ENCODE measurements around the gene SKOR2. TPM values are rescaled to one million over a fixed set of nuclear protein-coding genes. Genes with fewer than 3 reads are reported as not detected.
A peak's percentile ranks its signal among the peaks of the same experiment; 100 is the strongest.

Gene SKOR2
- total RNA-seq, 1 experiment from 2014 or later = not detected

DNA sequence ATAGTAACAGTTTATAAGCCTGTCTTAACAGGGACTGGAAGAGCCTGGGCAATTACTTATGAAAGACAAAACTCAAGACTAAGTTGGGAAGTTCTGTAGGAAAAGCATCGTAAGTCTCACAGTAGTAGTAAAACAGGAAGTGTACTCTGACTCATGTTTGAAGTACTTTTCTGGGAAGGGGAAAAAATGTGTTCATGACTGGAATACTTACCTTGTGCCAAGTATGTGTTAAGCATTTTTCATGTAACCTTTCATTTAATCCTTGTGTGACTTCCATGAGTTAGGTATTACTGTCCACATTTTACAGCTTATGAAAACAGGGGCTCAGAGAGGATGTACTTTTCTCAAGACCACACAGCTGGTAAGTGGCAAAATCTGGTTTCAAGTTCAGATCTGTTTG, 13.7 kb upstream of the SKOR2 start:
- Histone ChIP-seq H3K9me3 (replicated peaks) (peaks cover 14% of the 10 kb centered on the region; the same call in 1 of the 2 replicates), H3K27ac (peak overlapping the region; percentile 45), H3K36me3 (peaks cover 3% of the 10 kb centered on the region; the same call in 1 of the 2 replicates), H3K4me3 (peak overlapping the region; percentile 44), H3K27me3 (replicated peaks) (peaks cover 14% of the 10 kb centered on the region; the same call in 1 of the 2 replicates), H3K4me1 (replicated peaks) (peaks cover 31% of the 10 kb centered on the region)
- peak in 1 of 2 experiments; percentile 21 for DNase-seq (ENCODE audit: low read depth in 1 of 2, low spot score in 2 of 2)

DNA sequence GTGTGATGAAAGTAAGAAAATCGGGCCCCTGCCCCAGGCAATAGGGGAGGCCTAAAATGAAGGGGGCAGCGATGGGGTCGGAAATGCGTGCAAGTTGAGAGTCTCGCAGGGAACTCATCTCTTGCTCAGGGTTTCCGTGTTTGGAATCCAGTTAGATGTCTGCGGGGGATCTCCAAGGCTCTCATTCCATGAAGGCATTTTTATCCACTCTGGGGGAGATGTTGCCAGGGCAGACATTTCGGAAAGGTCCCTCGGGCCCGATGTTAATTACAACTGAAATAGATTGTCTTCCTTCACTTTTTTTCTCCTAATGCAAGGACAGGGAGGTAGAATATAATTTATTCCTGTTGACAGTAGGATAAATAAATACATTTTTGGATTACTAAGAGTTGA, 12.8 kb upstream of the SKOR2 start:
- Histone ChIP-seq H3K4me3 (peak overlapping the region; percentile 44), H3K9me3 (replicated peaks) (peaks cover 15% of the 10 kb centered on the region; the same call in 1 of the 2 replicates), H3K4me1 (replicated peaks) (peaks cover 24% of the 10 kb centered on the region), H3K27me3 (replicated peaks) (peaks cover 19% of the 10 kb centered on the region; the same call in 1 of the 2 replicates), H3K27ac (peak overlapping the region; percentile 45), H3K36me3 (peaks cover 3% of the 10 kb centered on the region; the same call in 1 of the 2 replicates)
- no peak for DNase-seq (ENCODE audit: low read depth in 1 of 2, low spot score in 2 of 2)

DNA sequence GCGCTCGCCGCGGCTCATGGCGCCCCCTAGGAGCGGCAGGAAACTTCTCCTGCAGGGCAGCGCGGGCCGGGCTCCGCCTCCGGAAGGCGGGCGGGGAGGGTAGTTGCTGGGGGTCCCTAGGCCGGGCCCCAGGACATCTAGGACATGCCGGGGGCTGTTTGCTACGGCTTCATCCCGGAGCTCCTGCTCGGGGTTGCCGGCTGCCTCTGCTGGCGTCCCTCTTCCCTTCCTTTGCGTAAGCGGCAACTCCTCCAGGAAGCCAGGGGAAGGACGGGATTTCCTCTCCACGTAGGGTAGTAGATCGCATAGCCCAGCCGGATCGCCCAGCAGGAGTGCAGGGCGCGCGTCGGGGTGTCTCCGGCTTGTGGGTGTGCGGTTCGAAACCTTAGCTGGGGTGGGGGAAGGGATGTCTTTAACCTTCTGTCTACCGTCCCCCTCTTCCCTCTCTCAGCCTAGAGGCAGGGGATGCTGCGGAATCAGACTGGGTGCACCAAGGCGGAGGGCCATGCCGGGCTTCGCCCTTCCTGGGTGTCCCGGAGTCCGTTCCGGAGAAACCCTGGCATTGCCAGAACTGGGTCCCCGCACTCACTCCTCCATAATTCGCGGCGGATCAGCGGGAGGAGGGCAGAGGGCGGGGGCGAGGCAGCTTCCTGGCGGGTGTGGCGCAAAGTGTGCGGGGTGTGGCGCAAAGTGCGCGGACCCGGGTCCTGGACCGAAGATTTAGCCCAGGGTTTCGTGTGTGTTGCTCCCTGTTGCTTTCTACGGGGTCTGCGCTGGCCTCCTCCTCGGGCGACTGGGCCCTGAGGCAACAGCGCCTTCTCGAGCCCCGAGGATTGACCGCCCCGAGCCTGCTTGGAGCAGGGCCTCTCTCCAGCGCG, 12.2 kb upstream of the SKOR2 start:
- Histone ChIP-seq H3K4me1 (replicated peaks) (peaks cover 18% of the 10 kb centered on the region), H3K36me3 (peaks cover 3% of the 10 kb centered on the region; the same call in 1 of the 2 replicates), H3K4me3 (peak overlapping the region; percentile 44), H3K27me3 (replicated peaks) (peaks cover 19% of the 10 kb centered on the region; the same call in 1 of the 2 replicates), H3K27ac (peak overlapping the region; percentile 45), H3K9me3 (replicated peaks) (peaks cover 15% of the 10 kb centered on the region; the same call in 1 of the 2 replicates)
- DNase-seq (ENCODE audit: low read depth in 1 of 2, low spot score in 2 of 2) = peak in 1 of 2 experiments; percentile 15

DNA sequence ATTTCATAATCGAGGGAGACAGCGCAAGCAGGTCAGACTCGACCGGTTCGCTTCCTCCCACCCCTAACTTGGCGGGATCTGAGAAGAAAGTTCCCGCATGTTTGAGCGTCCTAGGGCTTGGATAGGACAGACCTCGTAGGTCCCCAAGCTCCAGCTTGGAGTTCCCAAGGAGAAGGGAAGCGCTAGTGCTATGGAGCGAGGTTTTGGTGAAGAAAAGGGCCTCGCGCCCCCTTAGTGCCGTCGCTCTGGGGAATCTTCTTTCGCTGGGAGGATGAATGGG, 11.6 kb upstream of the SKOR2 start:
- Histone ChIP-seq H3K4me3 (peak overlapping the region; percentile 44), H3K27me3 (replicated peaks) (peaks cover 19% of the 10 kb centered on the region; the same call in 1 of the 2 replicates)

DNA sequence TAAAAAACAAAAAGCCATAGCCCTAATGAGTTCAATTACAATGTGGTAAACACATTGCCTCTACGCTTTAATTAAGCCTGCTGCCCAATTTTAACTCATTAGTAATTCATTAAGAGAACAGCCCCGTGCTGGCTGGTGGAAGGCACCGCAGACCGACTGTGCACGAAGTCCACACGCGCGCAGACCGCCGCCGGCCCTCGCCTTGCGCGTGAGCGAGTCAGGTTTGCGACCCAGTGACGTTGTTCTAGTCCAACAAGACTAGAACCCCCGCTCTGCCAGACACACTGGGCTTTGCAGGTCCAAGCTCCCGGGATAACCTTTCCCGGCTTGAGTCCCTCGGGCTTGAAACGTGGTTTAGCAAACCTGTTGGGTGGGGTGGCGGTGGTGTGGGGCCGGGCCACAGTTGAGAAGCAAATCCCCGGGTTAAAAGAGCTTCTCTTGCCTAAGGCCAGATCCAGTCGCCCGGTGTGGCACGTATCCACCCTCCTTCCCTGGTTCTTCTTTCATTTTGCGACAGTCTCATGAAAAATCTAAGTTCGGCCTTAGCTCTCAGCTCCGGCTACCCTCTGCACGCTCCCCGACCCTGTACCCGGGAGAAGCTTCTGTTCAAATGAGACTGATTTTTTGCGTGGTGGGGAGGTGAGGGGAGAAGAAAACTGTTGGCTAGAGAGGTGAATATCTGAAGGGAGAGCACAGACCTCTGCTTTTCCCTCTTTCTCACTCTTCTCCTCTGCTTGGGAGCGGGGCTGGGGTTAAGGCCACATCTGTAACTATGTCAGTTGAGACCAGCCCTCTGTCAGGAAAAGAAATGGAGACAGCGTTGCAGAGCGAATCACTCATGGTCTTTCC, 11.1 kb upstream of the SKOR2 start:
- H3K27me3 ChIP-seq (replicated peaks) = peaks cover 19% of the 10 kb centered on the region; the same call in 1 of the 2 replicates
- peaks cover 3% of the 10 kb centered on the region; the same call in 1 of the 2 replicates for H3K36me3 ChIP-seq
- no peak overlapping the region for H3K27ac ChIP-seq
- H3K4me3 ChIP-seq = no peak overlapping the region
- DNase-seq (ENCODE audit: low read depth in 1 of 2, low spot score in 2 of 2) = no peak
- H3K9me3 ChIP-seq (replicated peaks) = peaks cover 15% of the 10 kb centered on the region; the same call in 1 of the 2 replicates
- H3K4me1 ChIP-seq (replicated peaks) = peaks cover 12% of the 10 kb centered on the region

More for the DNA sequence above, 11.6 kb upstream of the SKOR2 start:
- Histone ChIP-seq H3K27ac (no peak overlapping the region), H3K4me1 (replicated peaks) (peaks cover 12% of the 10 kb centered on the region), H3K9me3 (replicated peaks) (peaks cover 15% of the 10 kb centered on the region; the same call in 1 of the 2 replicates), H3K36me3 (peaks cover 3% of the 10 kb centered on the region; the same call in 1 of the 2 replicates)
- DNase-seq (ENCODE audit: low read depth in 1 of 2, low spot score in 2 of 2) = no peak

DNA sequence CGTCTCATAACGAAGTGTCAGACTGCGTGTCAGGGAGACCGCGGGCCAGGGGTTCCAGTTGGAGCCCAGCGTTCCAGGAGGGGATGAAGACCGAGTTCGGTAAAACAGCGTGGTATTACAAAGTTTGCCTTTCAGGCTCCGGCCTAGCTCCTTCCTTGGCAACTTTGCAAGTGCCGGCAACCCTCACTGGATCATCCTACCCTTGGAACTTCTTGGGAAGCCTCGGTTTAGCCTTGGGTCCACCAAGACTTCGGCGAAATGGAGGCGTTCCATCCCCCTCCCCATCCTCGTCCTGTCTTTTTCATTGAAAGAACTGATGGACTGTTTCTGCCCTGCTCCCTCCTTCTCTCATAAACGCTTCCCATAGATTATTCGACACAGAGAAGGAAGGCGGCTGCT, 10.4 kb upstream of the SKOR2 start:
- Histone ChIP-seq H3K27me3 (replicated peaks) (peaks cover 19% of the 10 kb centered on the region; the same call in 1 of the 2 replicates), H3K4me1 (replicated peaks) (peaks cover 12% of the 10 kb centered on the region), H3K36me3 (peaks cover under 1% of the 10 kb centered on the region; the same call in 1 of the 2 replicates)

DNA sequence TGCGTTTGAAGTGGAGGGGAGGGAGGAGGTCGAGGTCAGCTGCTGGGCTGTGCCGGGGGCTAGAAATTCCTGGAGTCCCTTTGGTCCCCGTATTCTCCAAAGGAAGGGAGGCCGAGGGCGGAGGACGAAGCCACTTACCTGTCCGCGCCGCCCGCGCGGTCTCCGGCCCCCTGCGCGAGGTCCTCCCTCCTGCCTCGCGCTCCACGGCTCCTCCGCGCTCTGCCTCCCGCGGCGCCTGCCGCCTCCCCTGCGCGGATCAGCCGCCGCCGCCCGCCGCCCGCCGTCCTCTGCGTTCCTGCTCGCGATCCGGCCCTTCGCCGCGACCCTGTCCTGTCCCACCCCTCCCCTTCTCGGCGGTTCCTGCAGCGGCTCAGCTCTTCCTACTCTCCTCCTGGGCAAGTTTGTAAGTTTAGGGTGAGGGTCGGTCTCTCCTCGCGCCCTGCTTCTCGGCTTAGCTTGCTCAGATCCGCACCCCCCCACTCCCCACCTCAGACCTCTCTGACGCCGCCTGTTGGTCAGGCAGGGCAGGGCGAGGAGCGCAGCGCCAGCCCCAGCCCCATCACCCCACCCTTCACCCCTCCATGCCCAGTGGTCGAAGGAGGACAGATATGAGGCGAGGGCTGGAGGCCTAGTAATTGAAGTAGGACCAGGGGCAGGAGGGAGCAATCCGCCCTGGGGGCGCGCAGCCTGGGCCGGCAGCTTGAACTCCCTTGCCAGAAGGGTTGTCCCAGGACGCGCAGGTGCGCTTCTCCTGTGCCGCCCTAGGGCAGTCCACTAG, 9.7 kb upstream of the SKOR2 start:
- H3K27ac ChIP-seq = no peak overlapping the region
- peaks cover 19% of the 10 kb centered on the region; the same call in 1 of the 2 replicates for H3K27me3 ChIP-seq (replicated peaks)
- peaks cover 15% of the 10 kb centered on the region; the same call in 1 of the 2 replicates for H3K9me3 ChIP-seq (replicated peaks)
- no peaks in the 10 kb centered on the region for H3K36me3 ChIP-seq
- H3K4me1 ChIP-seq (replicated peaks) = peaks cover 8% of the 10 kb centered on the region
- no peak overlapping the region for H3K4me3 ChIP-seq
- no peak for DNase-seq (ENCODE audit: low read depth in 1 of 2, low spot score in 2 of 2)

More for the DNA sequence above, 10.4 kb upstream of the SKOR2 start:
- DNase-seq (ENCODE audit: low read depth in 1 of 2, low spot score in 2 of 2) = no peak
- no peak overlapping the region for H3K27ac ChIP-seq
- H3K4me3 ChIP-seq = no peak overlapping the region
- H3K9me3 ChIP-seq (replicated peaks) = peaks cover 15% of the 10 kb centered on the region; the same call in 1 of the 2 replicates

DNA sequence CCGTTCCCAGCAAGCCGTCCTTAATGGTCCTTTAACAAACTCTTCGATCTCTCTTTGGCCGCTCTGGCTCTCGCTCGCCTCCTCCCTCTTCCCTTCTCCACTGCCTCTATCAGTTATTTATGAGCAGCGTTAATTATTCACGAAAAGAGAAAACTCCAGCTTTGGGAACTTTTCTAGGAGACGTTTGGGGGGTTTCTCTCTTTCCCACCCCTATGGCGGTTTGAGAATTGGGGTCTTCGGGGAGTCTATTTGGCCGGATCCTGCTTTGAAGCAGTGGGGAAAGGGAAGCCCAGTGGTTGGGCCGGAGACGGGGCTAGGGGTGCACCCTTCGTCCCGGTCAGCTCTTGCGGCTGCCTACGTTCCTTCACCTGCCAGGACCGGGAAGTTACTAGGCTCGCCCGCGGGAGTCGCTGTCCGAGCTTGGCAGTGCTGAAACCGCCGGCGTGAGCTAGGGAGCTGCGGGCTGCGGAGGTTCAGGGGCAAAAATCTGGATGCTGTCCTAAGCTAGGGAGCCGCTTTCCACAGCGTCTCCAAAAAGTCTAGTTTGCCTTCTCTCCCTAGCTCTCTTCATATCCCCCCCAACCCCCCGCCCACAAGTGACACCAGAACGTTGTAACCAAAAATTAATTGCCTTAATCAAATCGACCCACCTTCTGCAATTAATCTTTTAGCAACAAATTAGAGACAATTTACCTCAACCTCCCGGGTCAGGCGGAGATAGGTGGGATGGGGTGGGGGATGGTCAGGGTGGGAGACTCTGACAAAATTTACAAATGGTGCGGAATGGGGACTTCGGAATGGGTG, 8.9 kb upstream of the SKOR2 start:
- H3K36me3 ChIP-seq = no peaks in the 10 kb centered on the region
- no peak overlapping the region for H3K4me3 ChIP-seq
- peaks cover 19% of the 10 kb centered on the region; the same call in 1 of the 2 replicates for H3K27me3 ChIP-seq (replicated peaks)
- peaks cover 15% of the 10 kb centered on the region; the same call in 1 of the 2 replicates for H3K9me3 ChIP-seq (replicated peaks)
- no peak overlapping the region for H3K27ac ChIP-seq
- DNase-seq (ENCODE audit: low read depth in 1 of 2, low spot score in 2 of 2) = no peak
- H3K4me1 ChIP-seq (replicated peaks) = no peaks in the 10 kb centered on the region; the same call in 1 of the 2 replicates

DNA sequence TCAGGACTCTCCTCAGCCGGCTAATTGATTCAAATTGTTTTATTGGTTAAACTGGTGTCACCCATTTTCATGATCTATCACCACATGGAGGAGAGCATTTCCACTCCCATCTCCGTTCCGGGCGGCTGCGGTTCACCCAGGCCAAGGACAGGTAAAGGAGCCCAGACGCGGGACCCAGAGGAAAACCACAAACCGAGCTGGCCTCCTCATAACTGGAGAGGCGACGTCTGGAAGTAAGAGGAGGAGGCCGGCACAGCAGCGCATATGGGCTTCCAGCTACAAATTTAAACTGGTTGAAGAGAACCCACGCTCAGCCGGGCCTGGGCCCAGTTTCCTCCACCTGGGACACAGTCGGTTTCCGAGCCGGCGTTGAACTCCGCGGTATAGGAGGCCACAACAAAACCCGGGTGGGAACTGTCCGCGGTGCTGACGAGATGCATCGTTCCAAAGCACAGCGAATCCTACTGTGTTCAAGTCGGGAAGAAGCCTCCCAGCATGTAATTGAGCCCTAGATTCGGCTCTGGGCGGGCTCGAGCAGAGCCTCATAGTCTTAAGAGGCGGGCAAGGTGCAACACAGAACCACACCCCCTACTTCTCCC, 3.0 kb upstream of the SKOR2 start:
- Histone ChIP-seq H3K4me1 (replicated peaks) (no peaks in the 10 kb centered on the region), H3K9me3 (replicated peaks) (no peaks in the 10 kb centered on the region), H3K27me3 (replicated peaks) (peaks cover 50% of the 10 kb centered on the region), H3K36me3 (no peaks in the 10 kb centered on the region), H3K4me3 (no peak overlapping the region), H3K27ac (no peak overlapping the region)
- DNase-seq (ENCODE audit: low read depth in 1 of 2, low spot score in 2 of 2) = peak in 1 of 2 experiments; percentile 12

DNA sequence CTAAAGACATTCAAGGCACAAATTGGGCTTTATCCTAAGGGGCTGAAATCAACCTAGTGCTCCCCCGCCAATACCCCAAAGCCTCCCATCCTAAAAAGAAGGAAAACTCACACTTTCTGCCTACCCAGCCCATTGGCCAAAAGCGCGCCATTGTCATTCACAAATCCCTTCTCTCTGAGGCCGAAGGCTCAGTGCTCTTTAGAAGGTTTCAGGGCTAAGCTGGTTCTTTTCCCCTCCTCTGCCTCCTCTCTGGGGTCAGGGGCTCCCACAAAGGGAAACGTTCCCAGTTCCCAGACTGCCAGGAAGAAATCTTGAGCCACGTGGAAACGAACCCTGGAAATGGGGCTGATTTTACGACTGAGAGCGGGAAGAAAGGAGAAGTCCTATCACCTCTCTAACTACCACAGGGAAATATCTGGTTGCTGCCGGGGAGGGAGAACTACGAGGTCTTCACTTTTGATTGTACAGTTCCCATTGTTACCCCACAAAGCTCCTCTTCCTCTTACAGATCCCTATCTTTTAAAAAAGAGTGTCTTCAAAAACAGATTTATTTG, 1.7 kb upstream of the SKOR2 start:
- Histone ChIP-seq H3K27me3 (replicated peaks) (peaks cover 62% of the 10 kb centered on the region), H3K4me1 (replicated peaks) (no peaks in the 10 kb centered on the region), H3K36me3 (no peaks in the 10 kb centered on the region), H3K9me3 (replicated peaks) (peaks cover 8% of the 10 kb centered on the region), H3K27ac (no peak overlapping the region), H3K4me3 (no peak overlapping the region)
- no peak for DNase-seq (ENCODE audit: low read depth in 1 of 2, low spot score in 2 of 2)

DNA sequence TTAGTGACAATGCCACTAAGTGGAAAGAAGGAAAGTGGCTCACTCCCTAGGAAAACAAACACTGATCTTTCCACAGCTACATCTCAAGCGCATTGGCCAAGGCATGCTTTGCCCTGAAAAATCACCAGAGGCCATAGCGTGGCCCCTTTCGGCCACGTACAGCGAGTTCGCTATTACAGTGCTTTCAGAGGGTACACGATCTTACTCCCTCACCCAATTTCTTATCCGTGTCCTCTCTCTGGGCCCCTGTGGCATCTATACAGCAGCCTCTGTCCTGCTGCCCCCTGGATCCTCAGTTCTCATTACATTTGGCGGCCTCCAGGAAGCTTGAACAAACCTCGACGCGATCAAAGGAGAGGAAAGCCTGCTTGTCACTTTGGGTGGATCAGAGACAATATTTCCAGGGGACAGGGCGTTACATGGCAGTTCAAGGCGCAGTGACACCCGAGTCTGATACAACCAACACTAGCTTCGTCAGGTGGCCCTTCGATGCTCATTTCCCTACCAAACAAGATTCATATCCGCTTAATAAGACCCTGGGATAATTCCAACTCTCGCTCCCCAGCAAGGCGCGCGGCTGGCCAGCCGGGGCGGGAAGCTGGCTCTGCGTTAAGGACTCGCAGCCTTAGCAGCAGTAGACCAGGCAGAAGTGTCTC, 941 bp downstream of the SKOR2 start:
- Histone ChIP-seq H3K4me3 (no peak overlapping the region), H3K27me3 (replicated peaks) (peaks cover 84% of the 10 kb centered on the region), H3K4me1 (replicated peaks) (no peaks in the 10 kb centered on the region), H3K36me3 (no peaks in the 10 kb centered on the region), H3K27ac (no peak overlapping the region), H3K9me3 (replicated peaks) (peaks cover 8% of the 10 kb centered on the region)
- no peak for DNase-seq (ENCODE audit: low read depth in 1 of 2, low spot score in 2 of 2)

Measured in SJSA1 (cell line).